ENCODE measurements around the gene NFE2.
A peak's percentile ranks its signal among the peaks of the same experiment; 100 is the strongest.

The NFE2 gene

GRCh38 chr12:54286042-54287030 is 14.5 kb downstream of the NFE2 start:
- no peak for TF ChIP-seq CTCF (IDR thresholded peaks at IDR 0.05; ENCODE audit: low read depth, low read length)
- H3K4me3 ChIP-seq (ENCODE audit: low read depth, low read length): no peak overlapping the region

- H3K4me3 ChIP-seq (ENCODE audit: low read depth, low read length): no peak overlapping the region
- TF ChIP-seq CTCF (IDR thresholded peaks at IDR 0.05; ENCODE audit: low read depth, low read length): peak; percentile 14; the same call in 1 of the 2 replicates
Measured at GRCh38 chr12:54285150-54286041, 15.4 kb downstream of the NFE2 start.

DNA sequence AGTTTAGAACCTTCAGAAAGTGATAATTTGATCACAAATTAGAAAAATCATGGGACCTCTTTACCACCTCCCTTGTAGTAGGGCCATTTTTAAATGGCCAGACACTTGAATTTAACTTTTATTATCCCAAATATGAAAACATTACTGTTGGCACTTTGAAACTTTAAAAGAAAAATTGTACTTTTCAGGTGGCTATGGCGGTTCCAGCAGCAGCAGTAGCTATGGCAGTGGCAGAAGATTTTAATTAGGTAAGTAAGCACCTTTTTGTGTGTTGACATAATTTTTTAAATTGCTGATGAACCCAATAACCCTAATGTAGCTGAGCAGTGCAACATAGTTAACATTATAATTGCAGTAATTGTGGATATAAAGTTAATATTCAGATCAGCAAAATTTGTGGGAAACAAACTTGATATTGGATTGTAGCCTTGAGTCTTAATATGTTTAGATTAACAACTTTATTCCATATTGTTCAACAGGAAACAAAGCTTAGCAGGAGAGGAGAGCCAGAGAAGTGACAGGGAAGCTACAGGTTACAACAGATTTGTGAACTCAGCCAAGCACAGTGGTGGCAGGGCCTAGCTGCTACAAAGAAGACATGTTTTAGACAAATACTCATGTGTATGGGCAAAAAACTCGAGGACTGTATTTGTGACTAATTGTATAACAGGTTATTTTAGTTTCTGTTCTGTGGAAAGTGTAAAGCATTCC is 16.6 kb downstream of the NFE2 start:
- peak overlapping the region; percentile 98 for H3K4me3 ChIP-seq (ENCODE audit: low read depth, low read length)

GRCh38 chr12:54282949-54283593 is 17.7 kb downstream of the NFE2 start:
- peak overlapping the region; percentile 98 for H3K4me3 ChIP-seq (ENCODE audit: low read depth, low read length)
- no peak for TF ChIP-seq CTCF (IDR thresholded peaks at IDR 0.05; ENCODE audit: low read depth, low read length)

DNA sequence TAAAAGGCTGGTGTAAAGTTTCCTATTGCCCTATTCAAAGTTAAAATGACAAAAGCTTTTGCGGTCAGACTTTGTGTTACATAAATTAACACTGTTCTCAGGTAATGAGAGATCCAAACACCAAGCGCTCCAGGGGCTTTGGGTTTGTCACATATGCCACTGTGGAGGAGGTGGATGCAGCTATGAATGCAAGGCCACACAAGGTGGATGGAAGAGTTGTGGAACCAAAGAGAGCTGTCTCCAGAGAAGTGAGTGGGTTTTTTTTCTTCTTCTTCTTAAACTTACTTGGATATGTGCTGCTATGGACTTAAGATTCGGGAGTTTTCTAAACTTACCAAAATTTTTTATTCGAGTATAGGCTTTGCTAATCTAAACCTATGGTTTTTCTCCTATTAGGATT is 19.1 kb downstream of the NFE2 start:
- H3K4me3 ChIP-seq (ENCODE audit: low read depth, low read length): peak overlapping the region; percentile 98

GRCh38 chr12:54281261-54281638 is 19.6 kb downstream of the NFE2 start:
- peak overlapping the region; percentile 98 for H3K4me3 ChIP-seq (ENCODE audit: low read depth, low read length)

GRCh38 chr12:54280468-54281260 is 20.2 kb downstream of the NFE2 start, which contains the start of gene HNRNPA1:
HNRNPA1 (plus strand) TSS chr12:54280726; CDS start chr12:54280808, 82 bp downstream.
- no peak for TF ChIP-seq CTCF (IDR thresholded peaks at IDR 0.05; ENCODE audit: low read depth, low read length)
- H3K4me3 ChIP-seq (ENCODE audit: low read depth, low read length): peak within 1 kb of the TSS; percentile 98
